Measurements from ENCODE around the gene GSKIP.
A peak's percentile ranks its signal among the peaks of the same experiment; 100 is the strongest.

GSKIP gene

DNA sequence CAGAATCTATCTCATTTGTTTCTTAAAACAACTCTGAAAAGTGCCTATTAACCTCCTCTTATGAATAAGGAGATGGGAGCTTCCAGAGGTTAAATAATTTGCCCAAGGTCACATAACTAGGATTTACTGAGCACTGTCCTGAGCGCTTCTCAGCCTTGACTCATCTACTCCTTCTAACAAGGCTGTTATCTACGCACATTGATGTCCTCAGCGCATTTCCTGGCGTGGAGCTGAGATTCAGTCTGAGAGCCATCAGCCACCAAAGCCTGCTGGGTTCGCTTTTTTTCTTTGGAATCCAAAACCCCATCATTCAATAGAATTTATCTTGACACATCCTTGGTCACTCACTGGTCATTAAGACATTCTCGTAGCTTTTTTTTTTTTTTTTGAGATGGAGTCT, 57.9 kb downstream of the GSKIP start:
- DNase-seq, result no peak

- DNase-seq, result no peak
These were observed 59.7 kb downstream of the GSKIP start for GRCh38 chr14:96422992-96423391.

DNA sequence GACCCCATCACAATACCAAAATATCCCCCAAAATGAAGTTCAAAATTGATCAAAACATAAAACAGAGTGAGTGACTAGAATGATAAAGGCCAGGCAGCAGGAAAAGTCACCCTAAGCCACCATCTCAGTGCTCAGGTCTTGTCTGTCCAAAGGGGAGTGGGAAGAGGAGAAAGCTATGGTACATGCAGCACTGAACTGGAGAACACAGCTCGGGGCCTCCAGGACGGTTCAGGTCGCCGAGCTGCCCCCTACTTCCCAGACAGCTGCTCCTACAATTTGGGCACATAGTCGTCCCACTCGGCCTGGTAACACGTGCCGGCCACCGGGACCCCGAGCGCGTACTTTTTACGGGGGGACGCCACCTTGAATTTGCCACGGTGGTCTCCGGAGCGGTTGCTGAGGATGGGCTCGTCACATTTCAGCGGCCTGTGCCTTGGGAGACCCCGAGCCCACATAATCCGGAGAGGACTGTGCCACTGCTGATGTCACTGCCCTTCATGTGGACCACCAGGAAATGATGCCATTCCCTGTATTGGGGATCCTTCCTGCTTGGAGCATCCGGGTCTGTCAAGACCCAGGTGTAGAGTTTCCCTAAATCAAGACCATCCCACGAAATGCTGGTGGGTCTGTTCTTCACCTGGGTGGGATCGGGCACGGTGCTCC, 60.3 kb downstream of the GSKIP start:
- DNase-seq, result no peak

- DNase-seq, result peak; percentile 79
These were observed 61.0 kb downstream of the GSKIP start for GRCh38 chr14:96424109-96424989.

- DNase-seq, result no peak
These were observed 70.7 kb downstream of the GSKIP start for GRCh38 chr14:96434040-96434439.
